Measurements from ENCODE around the gene FRZB.
"Not testable (repeated sequence)": the region's sequence is repeated elsewhere in the genome, so short reads cannot be mapped to it uniquely, and the experiment has no call there.

Gene FRZB, protein sequence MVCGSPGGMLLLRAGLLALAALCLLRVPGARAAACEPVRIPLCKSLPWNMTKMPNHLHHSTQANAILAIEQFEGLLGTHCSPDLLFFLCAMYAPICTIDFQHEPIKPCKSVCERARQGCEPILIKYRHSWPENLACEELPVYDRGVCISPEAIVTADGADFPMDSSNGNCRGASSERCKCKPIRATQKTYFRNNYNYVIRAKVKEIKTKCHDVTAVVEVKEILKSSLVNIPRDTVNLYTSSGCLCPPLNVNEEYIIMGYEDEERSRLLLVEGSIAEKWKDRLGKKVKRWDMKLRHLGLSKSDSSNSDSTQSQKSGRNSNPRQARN

DNA sequence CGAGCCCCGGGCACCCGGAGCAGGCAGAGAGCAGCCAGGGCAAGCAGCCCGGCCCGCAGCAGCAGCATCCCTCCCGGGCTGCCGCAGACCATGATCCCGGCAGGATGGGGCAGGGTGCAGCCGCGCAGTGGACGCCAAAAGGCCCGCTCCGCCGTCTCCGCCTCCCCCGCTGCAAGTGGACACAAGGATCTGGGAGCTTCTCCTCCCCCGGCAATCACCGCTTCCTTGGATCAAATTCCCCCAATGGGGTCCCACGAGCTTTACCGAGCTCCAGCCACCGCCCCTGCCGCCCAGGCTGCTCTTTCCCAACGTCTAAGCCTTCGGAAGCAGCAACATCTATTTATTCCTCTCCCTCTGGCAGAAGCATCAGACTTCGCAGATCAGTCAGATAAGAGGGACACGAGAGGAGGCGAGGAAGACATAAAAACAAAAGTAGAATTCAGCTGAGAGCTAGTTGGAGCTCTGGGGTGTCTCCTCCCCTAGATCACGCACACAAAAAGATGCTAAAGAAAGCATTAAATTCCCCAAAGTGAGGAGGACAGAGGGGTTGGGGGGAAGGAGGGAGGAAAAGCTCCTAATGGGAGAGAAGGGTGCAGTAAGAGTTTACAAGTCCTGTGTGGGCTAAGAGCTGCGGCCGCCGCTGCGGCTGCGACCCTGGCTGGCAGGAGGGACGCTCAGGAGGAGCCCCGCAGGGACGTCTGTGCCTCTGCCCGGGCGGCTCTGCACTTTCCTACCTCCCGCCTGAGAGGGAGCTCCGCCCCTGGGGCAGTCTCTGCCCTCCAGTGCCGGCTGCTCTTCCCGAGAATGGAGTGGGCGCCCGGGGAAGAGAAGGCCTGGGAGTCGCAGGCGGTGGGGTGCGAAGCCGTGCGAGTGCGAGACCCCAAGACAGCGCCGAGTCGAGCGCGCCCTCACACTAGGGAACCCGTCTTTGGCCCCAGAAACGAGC, at the start of gene FRZB:
FRZB (minus strand) TSS at position 177 of the 946 bp plus-strand sequence; CDS start at position 92, 85 bp downstream.
- DNase-seq (ENCODE audit: low read depth), result no peak

DNA sequence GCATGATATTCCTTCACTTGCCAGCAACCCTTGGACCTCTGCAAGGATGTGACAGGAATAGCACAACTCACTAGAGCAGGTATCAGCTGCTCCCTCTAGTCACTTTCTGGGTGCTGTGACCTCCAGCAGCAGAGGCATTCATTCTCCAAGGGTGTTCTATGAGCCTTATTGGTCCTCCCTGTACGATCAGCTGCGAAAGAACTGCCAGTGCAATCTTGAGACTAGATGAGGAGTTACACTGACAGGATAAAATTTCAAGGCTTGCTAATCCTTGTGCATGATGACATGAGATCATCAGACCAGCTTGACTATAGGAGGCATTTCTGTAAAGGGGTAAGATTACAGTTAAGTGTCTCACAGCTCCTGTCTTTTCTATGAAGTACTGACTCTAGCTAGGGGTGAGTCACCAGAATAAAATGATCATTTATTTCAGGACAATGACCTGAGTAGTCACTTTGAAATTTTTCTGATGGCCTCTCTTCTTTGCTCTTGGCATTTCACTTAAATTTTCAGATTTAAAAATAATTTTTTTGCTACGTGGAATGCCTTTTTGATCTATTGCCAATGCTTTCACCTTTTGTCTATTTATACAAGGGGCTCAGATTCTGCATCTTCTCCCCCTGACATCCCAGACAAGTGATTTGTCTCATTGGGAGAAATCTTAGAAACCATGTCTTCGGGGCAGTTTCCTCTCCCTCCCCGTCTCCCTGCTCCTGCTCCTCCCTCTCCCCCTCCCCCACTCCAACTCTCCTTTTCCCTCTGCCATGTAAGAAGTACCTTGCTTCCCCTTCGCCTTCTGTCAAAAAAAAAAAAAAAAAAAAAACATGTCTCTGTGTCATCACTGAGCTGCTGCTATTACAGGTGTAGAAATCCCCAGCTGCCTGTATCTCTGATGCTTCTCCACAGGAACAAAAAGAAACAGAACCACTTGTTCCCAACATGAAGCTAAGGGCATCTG, 49.2 kb upstream of the FRZB start:
- DNase-seq (ENCODE audit: low read depth), result no peak

DNA sequence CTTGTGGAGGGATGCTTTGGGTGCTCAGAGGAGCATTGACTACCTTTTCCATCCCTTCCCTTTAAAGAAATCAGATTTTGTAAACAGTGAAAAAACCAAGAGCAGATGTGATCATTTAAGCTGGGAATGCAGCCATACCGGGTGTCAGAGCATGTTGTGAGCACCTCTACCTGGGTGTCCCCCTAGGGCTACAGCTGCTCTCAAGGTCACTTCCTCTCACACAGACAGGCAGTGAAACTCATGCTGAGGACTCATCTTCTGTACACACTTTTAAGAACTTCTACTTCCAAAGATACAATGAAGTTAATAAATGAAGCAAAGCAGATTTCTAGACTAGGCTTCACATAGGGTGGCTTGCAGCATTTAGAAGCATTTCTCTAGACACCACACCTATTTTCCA, 48.4 kb upstream of the FRZB start:
- DNase-seq (ENCODE audit: low read depth), result no peak

DNA sequence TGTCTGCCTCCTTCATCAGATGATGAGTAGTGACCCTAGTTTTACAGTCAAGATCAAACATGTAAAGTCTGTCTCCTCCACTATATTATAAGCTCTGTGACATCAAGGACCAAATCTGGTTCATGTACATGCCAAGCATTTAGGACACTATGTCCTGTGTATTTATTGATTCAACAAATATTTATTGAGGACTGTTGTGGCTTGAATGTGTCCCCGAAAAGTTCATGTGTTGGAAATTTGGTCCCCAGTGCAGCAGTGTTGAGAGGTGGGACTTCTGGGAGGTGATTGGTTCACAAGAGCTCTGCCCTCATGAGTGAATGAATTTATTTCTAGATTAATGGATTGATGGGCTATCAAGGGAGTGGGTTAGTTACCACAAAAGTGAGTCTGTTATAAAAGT, 46.6 kb upstream of the FRZB start:
- no peak for DNase-seq (ENCODE audit: low read depth)

DNA sequence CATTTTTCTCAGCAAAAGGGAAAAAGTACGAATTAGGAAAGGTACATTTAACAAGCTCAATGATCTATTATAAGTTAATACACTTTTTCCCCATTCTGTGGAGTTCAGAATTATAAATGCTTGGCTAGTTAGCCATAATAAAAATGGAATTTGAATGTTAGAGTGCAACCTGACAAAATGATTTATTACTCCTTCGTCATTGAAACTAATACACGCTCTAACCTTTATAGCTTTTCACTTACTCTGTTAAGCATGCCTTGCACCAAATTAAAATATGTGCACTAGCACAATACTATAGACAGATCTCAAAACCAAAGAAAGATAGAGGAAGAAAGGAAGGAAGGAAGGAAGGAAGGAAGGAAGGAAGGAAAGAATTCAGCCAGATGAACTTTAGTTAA, 46.1 kb upstream of the FRZB start:
- DNase-seq (ENCODE audit: low read depth), result no peak

DNA sequence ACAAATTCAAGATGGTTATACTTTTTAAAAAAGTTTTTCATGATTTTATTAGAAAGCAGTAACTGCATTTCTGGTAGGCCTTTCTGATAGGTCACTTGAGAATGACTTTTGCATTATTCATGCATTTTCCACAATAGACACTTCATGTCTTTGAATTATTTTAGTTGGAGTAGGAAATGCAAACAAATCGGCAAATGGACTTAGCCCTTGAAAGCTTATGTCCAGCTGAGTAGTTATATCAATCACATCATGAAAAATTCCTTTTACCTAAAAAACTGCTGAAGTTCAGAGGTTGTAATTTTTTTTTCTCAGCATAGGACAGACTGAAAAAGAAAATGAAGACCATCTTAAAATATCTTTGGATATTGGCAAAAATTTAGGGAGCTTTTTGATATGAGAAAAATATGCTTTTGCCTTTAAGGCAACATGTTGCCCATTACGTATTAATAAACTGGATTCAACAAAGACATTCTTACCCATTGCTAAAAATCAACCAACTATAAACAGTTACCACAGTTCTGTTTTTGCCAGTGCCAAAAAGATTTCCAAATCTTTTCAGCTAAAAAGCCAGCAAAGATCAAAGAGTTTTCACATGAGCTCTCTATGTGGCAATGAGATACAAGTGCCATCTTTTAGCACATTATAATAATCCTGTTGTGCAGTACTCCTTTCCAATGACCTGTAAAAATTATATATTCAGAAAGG, 45.5 kb upstream of the FRZB start:
- DNase-seq (ENCODE audit: low read depth), result no peak

DNA sequence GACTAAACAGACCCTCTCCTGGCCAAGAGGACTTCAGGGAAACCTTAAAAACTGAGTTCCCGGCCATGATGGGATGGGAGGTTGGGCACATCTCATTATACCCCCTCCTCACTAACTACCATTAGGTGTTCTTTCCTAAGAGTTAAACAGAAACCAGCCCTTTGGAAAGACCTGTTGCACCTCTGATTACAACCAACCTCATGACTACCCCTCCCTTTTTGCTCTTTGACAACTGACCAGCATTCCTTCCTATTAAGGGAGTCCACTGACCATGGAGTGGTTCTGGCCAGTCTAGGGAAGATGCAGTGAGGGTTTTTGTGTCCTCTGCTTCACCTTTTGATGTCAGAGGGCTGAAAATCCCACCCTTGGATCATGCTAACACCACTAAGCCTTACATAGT, 44.5 kb upstream of the FRZB start:
- no peak for DNase-seq (ENCODE audit: low read depth)

DNA sequence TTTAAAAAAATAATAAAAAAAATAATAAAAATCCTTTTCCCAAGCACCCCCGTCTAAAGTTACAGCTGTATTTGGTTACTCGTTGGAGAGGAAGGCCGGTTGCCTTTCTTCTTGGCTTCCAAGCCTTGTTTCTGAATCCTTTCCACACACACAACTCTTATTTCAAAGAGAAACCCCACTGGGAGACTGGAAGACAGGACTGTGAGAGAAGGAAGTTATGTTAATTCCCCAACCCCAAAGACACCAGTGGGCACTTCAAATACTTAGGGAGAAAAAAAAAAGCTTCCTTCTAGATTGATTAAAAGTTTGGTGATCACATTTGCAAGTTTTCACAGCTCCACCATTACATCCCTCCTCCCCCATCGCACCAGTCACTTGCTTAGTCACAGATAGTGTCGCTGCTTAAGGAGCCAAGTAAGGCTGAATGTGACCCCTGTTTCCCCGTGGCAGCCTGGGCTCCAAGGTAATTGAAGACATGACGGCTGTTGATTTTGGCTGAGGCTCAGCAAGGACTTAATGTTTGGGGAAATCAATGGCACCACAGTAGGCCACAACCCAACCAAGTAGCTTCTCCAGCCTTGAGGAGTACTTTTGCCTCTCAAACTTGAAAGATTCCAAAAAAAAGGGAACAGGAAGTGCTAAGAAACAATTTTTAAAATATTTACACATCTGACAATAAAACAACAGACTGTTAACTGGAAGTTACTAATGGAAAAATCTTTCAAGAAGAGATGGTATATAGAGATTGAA, 40.8 kb upstream of the FRZB start:
- DNase-seq (ENCODE audit: low read depth), result no peak

DNA sequence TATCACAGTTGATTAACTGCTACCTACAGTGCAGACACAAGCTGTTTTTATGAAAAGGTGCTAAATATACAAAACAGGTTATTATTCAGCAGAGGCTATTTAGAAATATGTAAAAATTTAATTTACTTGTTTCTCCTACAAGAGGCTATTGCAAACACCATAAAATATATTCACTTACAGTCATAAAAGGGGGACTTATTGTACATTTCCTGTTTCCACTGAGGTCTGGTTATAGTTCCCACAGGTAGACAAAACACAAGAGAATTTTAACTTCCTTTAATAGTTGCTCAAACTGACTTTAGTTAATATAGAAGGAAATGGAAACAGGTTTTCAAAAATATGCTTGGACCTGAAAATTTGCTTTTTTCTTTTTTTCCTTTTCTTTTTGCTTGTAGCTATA, 40.0 kb upstream of the FRZB start:
- DNase-seq (ENCODE audit: low read depth), result no peak

DNA sequence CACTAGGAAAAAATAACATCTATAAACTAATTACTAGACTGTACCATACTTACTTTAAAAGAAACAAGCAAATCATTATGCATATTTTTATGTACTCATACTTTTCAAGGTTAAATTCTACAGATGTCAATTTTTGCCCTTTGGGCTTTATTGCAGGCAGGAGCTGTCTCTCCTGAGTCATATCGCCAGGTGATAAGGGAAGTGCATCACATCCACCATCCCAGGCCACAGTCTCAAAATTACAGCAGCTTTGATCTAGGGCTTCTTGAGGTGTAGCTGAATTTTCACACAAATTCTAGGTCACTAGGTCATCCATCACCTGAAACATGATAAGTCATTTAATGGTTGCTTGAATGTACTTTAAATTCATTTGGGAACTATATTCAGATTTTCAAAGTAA, 38.4 kb upstream of the FRZB start:
- DNase-seq (ENCODE audit: low read depth), result no peak

DNA sequence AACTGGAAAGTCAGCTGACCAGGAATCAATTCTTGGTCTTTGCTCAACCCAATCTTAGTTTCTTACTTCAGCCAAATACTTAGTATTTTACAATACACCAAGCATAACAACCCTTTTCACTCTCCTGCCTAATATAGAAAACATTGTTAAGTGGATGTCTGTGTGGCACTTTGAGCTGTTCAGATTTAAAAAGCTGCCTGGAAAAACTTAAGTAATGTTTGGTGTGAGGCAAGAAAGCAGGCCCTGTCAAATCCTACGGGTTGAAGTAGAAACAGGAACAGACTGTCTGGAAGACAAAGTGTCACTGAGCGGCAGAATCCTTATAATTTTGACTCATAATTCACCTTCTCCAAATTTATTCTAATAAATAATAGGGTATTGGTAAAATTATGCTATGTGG, 37.1 kb upstream of the FRZB start:
- DNase-seq (ENCODE audit: low read depth), result no peak

DNA sequence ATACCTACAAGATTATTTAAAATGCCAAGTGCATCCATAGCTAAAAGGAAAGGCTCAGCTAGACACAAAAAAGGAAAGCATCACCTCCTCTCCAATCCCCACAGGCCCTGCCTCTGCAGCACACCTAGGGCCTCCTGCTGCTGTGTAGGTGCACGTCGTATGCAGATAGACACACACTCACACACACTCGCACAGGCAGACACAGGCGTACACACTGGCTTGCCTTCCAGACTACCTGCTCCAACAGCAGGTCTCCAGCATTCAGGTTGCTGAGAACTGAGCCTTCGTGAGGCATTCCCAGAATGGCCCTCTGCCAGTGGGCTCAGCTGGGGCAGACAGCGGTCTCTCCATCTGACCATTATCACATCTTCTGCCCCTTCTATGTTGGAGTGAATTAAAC, 35.3 kb upstream of the FRZB start:
- DNase-seq (ENCODE audit: low read depth), result no peak

DNA sequence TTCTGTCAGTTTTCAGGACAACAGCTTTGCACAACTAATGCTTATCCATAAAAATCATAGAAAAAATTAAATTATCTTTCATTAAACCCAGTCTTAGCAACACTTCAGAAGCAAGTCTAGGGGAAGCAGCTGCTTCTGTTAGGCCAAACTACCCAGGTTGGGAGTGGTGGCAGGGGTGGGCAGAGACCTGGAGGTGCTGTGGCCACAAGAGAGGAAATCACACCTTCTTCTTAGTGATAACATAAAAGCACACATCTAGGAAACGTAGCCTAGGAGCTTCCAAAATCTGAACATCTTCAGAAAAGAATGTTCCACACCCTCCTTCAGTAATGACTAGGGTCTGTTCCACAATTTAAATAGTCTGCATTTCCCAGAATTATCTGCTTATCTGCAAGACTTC, 32.3 kb upstream of the FRZB start:
- DNase-seq (ENCODE audit: low read depth), result no peak

DNA sequence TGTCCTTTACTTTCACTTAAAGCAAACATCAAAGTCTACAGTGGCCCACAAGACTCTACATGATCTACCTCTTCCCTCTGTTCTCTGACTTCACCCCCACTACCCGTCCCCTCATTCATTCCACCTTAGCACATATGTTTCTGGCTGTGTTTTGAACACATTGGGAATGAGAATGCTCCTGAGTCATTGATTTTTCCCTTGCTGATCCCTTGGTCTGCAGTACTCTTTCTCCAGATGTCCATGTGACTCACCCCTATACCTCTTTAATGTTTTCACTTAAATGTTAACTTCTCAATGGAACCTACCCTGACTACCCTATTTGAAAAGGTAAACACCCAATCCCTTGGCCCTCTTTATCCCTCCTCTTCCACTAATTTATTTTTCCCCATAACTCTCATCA, 30.7 kb upstream of the FRZB start:
- no peak for DNase-seq (ENCODE audit: low read depth)

DNA sequence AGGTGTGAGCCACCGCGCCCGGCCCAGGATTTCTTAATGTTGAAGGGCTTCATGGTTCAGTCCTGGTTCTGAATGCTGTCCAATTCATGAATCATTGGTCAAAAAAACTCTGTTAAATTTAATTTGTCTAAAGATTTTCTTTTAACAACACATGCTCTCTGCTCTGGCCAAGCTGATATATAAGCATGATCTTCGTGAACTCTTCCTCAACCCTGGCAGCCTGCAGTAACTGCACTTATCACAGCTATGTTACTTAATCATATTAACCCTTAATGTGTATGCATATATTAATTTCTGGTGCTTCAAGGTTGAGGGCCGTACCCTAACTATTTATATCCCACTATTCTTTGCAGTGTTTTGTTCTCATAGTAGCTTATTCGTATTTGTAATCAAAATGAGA, 29.4 kb upstream of the FRZB start:
- no peak for DNase-seq (ENCODE audit: low read depth)

DNA sequence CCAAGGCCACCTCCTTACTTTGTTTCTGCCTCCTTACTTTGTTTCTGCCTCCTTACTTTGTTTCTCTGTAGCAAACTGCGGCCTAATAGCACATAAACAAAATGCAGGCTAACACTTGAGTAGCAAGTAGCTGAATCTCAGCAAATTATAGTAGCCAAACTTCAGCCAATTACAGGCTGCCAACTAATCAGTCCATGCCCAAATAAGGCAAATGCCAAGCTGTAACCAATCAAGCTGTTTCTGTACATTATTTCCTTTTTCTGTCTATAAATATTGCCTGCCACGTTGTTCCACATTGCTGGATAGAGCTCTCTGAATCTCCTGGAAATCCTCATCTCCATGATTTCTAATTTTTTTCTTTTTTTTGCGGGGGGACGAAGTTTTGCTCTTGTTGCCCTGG, 28.7 kb upstream of the FRZB start:
- DNase-seq (ENCODE audit: low read depth), result no peak

DNA sequence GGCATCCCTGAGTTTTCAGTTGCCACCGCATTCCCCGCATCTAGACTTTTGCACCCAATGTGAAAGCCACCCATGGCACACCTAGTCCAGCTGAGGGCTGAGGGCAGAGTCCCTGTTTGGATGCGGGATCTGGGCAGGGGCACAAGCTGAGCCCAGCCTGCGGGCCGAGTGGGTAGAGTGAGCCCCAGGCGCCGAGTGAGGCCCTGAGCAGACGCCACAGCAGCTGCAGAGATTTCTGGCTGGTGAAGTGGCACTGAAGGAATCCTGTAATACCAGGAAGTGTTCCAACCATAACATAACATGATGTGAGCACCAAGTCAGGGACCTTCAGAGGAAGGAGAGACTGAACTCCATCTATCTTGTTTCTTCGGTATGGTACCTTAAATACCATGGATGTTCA, 27.7 kb upstream of the FRZB start:
- DNase-seq (ENCODE audit: low read depth), result no peak

DNA sequence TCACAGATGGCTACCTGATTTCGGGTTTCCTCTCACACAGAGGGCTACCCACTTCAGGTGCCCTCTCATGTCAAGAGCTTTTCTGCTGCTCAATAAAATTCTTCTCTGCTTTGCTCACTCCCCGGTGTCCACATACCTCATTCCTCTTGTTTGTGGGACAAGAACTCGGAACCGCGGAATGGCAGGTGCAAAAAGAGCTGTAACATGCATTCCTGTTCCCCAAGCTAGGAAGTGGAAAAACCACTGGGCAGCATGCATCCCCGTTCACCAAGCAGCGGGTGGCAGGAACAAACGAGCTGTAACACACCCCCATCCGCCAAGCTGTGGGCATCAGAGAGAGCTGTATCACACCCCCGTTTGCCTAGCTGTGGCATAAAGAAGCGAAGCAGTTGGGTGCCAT, 27.2 kb upstream of the FRZB start:
- DNase-seq (ENCODE audit: low read depth), result no peak

DNA sequence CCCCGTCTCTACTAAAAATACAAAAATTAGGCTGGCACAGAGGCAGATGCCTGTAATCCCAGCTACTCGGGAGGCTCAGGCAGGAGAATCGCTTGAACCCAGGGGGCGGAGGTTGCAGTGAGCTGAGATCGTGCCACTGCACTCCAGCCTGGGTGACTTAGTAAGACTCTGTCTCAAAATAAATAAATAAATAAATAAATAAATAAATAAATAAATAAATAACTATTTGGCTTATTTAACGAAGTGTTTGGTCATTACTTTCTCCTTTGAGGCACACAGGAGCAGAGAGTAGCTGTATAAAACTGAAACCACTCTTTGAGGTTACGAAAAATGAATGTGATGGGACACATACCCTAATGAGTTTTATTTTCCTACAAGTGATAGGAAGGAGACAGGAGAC, 26.6 kb upstream of the FRZB start:
- DNase-seq (ENCODE audit: low read depth), result not testable (repeated sequence)

DNA sequence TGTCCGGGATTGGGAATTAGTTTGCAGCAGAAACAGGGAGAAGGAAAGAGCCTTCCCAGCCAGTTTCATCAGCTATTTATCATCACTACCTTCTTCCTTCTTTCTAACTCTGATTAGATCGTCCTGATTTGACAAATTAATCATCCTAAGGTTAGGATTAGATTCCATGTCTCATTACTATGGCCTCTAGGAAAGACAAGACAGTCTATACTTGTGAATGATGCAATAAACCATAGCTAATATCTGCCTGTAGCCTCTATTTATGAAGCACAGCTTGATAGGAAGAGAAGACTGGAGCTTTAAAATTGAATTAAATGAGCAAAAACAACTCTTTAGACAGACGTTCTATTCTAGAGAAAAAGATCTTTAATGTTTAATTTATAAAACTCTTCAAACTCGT, 25.2 kb upstream of the FRZB start:
- no peak for DNase-seq (ENCODE audit: low read depth)

Data from activated T-cell treated with anti-CD3 and anti-CD28 coated beads for 1 hour (primary cell).